Activated CD4-positive, alpha-beta T cell treated with anti-CD3 and anti-CD28 coated beads for 36 hours (primary cell): ENCODE measurements around the gene ARHGEF16. TPM values are rescaled to one million over a fixed set of nuclear protein-coding genes. Genes with fewer than 3 reads are reported as not detected.
A peak's percentile ranks its signal among the peaks of the same experiment; 100 is the strongest.

Source experiments
- ATAC-seq: fragments of 200-7000 bp; cut with Tn5 transposase; one replicate; pipeline ENCODE4 v1.10.0; 2021; ENCODE audit warnings: mild to moderate bottlenecking, moderate library complexity
- CTCF ChIA-PET: fragments of 350-600 bp; sonication (Branson Sonifier 250); formaldehyde crosslinking; loops from one replicate; lab custom pipeline; 2021; ENCODE audit warnings: antibody characterized with exemption; lab: Charles Lee
- POLR2A ChIA-PET: fragments of 350-600 bp; sonication (Branson Sonifier 250); formaldehyde crosslinking; loops from one replicate; lab custom pipeline; 2021; ENCODE audit warnings: antibody characterized with exemption, inconsistent platforms; lab: Charles Lee
- DNase-seq: peaks from one replicate; pipeline ENCODE4 v3.0.0-alpha.2; 2020
- H3K27ac Mint-ChIP-seq: one replicate; pipeline ENCODE4 v1.8.0; 2021; ENCODE audit warnings: mixed read lengths
- H3K27me3 Mint-ChIP-seq: one replicate; pipeline ENCODE4 v1.8.0; 2021; ENCODE audit warnings: mixed read lengths
- H3K36me3 Mint-ChIP-seq: one replicate; pipeline ENCODE4 v1.8.0; 2021; ENCODE audit warnings: low read depth, mixed read lengths
- H3K4me1 Mint-ChIP-seq: one replicate; pipeline ENCODE4 v1.8.0; 2021; ENCODE audit warnings: mixed read lengths
- H3K4me3 Mint-ChIP-seq: one replicate; pipeline ENCODE4 v1.8.0; 2021; ENCODE audit warnings: mild to moderate bottlenecking, moderate library complexity, mixed read lengths
- H3K9me3 Mint-ChIP-seq: one replicate; pipeline ENCODE4 v1.8.0; 2021; ENCODE audit warnings: low read depth, mixed read lengths
- intact Hi-C, 2 experiments: fragments of 100-400 bp; cut with DNase I in 1 of 2; cut with micrococcal nuclease in 1 of 2; formaldehyde crosslinking; loops; one replicate each; pipeline versions ENCODE4 v1.14.2 to v1.15.1; 2022 to 2024; cut with DNase I, micrococcal nuclease
- total RNA-seq, 2 experiments: library from RNA; stranded (reverse); gene quantifications; one replicate each; pipeline ENCODE4 v1.2.3, GENCODE V29; 2021

The ARHGEF16 gene
- total RNA-seq, 2 experiments from 2014 or later: not detected

- Mint-ChIP-seq H3K36me3 (no peaks in the 10 kb centered on the region), H3K27me3 (no peaks in the 10 kb centered on the region), H3K4me1 (no peaks in the 10 kb centered on the region), H3K27ac (no peak overlapping the region), H3K4me3 (no peak overlapping the region), H3K9me3 (no peaks in the 10 kb centered on the region)
- ChIA-PET CTCF (no interaction called here), POLR2A (no interaction called here)
- ATAC-seq (no peak), DNase-seq (no peak)
- intact Hi-C loops: no loop called here
Observed at GRCh38 chr1:3474016-3474415, 19.6 kb downstream of the ARHGEF16 start.

DNA sequence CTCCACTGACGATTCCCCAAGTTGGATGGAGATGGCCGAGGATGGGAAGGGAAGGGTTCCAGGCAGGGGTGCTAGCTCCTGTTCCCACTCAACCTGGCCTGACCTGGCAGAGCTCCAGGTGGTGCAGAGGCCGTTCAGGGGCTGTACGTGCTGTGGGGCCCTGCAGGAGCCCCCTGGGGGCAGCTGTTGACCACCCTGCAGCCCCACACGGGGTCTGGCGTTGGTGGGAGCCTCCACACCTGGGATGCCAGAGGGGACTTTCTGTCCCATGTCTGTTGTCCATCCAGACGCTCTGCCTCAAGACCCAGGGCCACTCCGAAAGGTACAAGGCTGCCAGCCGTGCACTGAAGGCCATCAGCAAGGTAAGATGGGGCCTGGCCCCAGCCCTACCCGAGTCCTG, 20.0 kb downstream of the ARHGEF16 start:
- no peaks in the 10 kb centered on the region for H3K27me3 Mint-ChIP-seq
- no peaks in the 10 kb centered on the region for H3K4me1 Mint-ChIP-seq
- no peak for ATAC-seq
- intact Hi-C loops: no loop called here
- H3K4me3 Mint-ChIP-seq: no peak overlapping the region
- H3K36me3 Mint-ChIP-seq: no peaks in the 10 kb centered on the region
- no peak for DNase-seq
- H3K27ac Mint-ChIP-seq: no peak overlapping the region
- POLR2A ChIA-PET: no interaction called here
- H3K9me3 Mint-ChIP-seq: no peaks in the 10 kb centered on the region
- CTCF ChIA-PET: no interaction called here

DNA sequence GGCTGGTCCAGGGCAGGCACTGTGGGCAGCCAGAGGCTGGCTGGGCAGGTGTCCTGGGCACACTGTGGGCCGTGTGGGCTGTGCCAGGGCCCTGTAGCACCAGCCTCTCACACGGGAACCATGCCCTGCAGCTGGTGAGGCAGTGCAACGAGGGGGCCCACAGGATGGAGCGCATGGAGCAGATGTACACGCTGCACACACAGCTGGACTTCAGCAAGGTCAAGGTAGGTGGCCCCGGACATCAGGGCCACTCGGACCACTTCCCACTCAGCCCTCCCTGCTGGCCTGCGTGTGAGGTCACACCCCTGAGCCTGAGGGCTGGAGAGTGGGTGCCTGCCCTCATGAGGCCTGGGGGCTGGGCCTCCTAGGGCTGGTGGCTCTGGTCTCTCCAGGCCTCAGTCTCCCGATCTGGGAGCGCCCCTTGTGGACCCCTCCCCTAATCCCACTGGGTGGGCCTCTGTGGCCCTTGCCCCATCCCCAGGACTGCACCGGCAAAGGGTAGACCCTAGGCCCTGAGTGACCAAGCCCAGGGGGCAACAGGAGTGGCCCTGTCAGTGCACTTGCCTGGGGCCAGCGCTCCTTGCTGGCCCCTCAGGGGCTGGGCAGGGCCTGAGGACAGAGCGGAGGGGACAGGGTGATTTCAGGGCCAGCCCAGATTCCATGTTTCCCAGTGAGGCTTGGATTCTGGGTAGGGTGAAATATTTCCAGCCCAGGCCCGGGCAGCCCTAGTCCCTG, 21.5 kb downstream of the ARHGEF16 start:
- ChIA-PET POLR2A (no interaction called here), CTCF (no interaction called here)
- ATAC-seq (no peak), DNase-seq (no peak)
- H3K9me3 Mint-ChIP-seq: no peaks in the 10 kb centered on the region
- H3K4me1 Mint-ChIP-seq: no peaks in the 10 kb centered on the region
- H3K27me3 Mint-ChIP-seq: no peaks in the 10 kb centered on the region
- no peak overlapping the region for H3K27ac Mint-ChIP-seq
- intact Hi-C loops: no loop called here
- no peaks in the 10 kb centered on the region for H3K36me3 Mint-ChIP-seq
- no peak overlapping the region for H3K4me3 Mint-ChIP-seq

- intact Hi-C loops: no loop called here
- no peaks in the 10 kb centered on the region for H3K9me3 Mint-ChIP-seq
- H3K27me3 Mint-ChIP-seq: no peaks in the 10 kb centered on the region
- ChIA-PET CTCF (no interaction called here), POLR2A (no interaction called here)
- H3K4me3 Mint-ChIP-seq: no peak overlapping the region
- no peaks in the 10 kb centered on the region for H3K4me1 Mint-ChIP-seq
- ATAC-seq: no peak
- no peaks in the 10 kb centered on the region for H3K36me3 Mint-ChIP-seq
- DNase-seq: no peak
- no peak overlapping the region for H3K27ac Mint-ChIP-seq
Observed at GRCh38 chr1:3476666-3477065, 22.2 kb downstream of the ARHGEF16 start.

- ChIA-PET CTCF (no interaction called here), POLR2A (no interaction called here)
- no peaks in the 10 kb centered on the region for H3K4me1 Mint-ChIP-seq
- H3K4me3 Mint-ChIP-seq: no peak overlapping the region
- H3K9me3 Mint-ChIP-seq: no peaks in the 10 kb centered on the region
- H3K36me3 Mint-ChIP-seq: no peaks in the 10 kb centered on the region
- intact Hi-C loops: no loop called here
- H3K27me3 Mint-ChIP-seq: no peaks in the 10 kb centered on the region
- DNase-seq: no peak
- no peak overlapping the region for H3K27ac Mint-ChIP-seq
- peak; percentile 30 for ATAC-seq
Observed at GRCh38 chr1:3477241-3477995, 23.0 kb downstream of the ARHGEF16 start.

DNA sequence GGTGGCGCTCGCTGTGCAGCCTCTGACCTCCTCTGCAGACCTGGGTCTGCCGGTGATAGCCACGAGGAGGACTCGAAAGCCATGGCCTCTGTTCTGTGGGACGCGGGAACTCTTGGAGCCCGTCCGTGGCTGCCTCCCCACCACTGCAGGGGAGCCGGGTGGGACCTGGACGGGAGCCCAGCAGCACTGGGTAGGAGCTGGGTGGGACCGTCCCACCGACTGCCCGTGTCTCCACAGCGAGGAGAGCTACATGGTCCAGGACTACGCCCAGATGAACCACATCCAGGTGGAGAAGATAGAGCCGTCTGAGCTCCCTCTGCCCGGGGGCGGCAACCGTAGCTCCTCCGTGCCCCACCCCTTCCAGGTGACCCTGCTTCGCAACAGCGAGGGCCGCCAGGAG, 23.7 kb downstream of the ARHGEF16 start:
- Mint-ChIP-seq H3K4me3 (no peak overlapping the region), H3K27ac (no peak overlapping the region), H3K27me3 (no peaks in the 10 kb centered on the region), H3K9me3 (no peaks in the 10 kb centered on the region), H3K36me3 (no peaks in the 10 kb centered on the region), H3K4me1 (no peaks in the 10 kb centered on the region)
- POLR2A ChIA-PET: no interaction called here
- intact Hi-C loops: no loop called here
- CTCF ChIA-PET: interaction anchor here (0.8 to 1.5 kb wide), 2 partner anchors 25 to 35 kb away, joined by 4 to 5 read pairs; no protein-coding TSS in a partner anchor
- DNase-seq (no peak), ATAC-seq (no peak)

DNA sequence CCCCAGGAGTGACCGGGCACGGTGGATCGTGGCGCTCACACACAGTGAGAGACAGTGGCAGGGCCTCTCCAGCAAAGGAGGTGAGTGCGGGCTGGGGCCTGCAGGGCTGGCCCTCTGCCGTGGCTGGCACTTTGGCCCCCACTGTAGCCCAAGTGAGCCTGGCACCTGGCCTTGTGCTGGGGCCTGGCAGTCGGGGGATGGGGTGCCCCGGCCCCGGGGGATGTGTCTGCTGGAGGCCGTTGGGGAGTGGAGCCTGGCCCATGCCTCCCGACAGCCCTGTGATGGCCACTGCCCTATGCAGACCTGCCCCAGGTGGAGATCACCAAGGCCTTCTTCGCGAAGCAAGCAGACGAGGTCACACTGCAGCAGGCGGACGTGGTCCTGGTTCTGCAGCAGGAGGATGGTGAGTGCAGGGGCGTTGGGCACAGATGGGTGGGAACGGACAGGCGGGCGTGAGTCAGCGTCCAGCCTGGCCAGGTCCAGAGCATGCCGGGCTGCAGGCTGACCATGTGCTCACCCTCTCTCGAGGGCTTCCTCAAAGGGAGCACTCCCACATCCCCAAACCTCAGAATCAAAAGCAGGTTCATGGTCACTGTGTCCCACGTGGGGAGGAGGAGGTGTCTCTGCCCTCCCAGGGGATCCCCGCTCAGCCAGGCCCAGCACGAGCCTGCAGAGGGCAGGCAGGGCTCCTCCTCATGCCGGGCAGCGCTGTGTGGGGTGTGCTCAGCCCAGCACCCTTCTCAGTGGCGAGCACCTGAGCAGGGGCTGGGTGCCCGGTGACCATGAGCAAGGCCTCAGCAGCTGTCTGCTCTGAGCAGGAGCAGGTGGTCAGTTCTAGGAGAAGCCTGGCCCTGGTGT, 25.3 kb downstream of the ARHGEF16 start:
- DNase-seq (no peak), ATAC-seq (no peak)
- no peaks in the 10 kb centered on the region for H3K36me3 Mint-ChIP-seq
- no peaks in the 10 kb centered on the region for H3K4me1 Mint-ChIP-seq
- H3K27me3 Mint-ChIP-seq: no peaks in the 10 kb centered on the region
- POLR2A ChIA-PET: no interaction called here
- H3K4me3 Mint-ChIP-seq: no peak overlapping the region
- H3K27ac Mint-ChIP-seq: no peak overlapping the region
- CTCF ChIA-PET: no interaction called here
- no peaks in the 10 kb centered on the region for H3K9me3 Mint-ChIP-seq
- intact Hi-C loops: no loop called here

GRCh38 chr1:3480369-3480719, 25.9 kb downstream of the ARHGEF16 start:
- ChIA-PET CTCF (no interaction called here), POLR2A (no interaction called here)
- no peak overlapping the region for H3K27ac Mint-ChIP-seq
- no peak overlapping the region for H3K4me3 Mint-ChIP-seq
- intact Hi-C loops: no loop called here
- H3K4me1 Mint-ChIP-seq: no peaks in the 10 kb centered on the region
- no peaks in the 10 kb centered on the region for H3K9me3 Mint-ChIP-seq
- no peak for ATAC-seq
- no peaks in the 10 kb centered on the region for H3K27me3 Mint-ChIP-seq
- no peak for DNase-seq
- H3K36me3 Mint-ChIP-seq: no peaks in the 10 kb centered on the region

- ChIA-PET POLR2A (no interaction called here), CTCF (interaction anchor here (2.8 kb wide), 1 partner anchor 28 kb away, joined by 9 read pairs; no protein-coding TSS in a partner anchor)
- Mint-ChIP-seq H3K27me3 (no peaks in the 10 kb centered on the region), H3K9me3 (no peaks in the 10 kb centered on the region), H3K36me3 (no peaks in the 10 kb centered on the region), H3K27ac (no peak overlapping the region), H3K4me1 (no peaks in the 10 kb centered on the region), H3K4me3 (no peak overlapping the region)
- no peak for ATAC-seq
- DNase-seq: no peak
- intact Hi-C loops: no loop called here
Observed at GRCh38 chr1:3481046-3481445, 26.6 kb downstream of the ARHGEF16 start.

GRCh38 chr1:3481836-3482375, 27.4 kb downstream of the ARHGEF16 start:
- no peaks in the 10 kb centered on the region for H3K4me1 Mint-ChIP-seq
- no peaks in the 10 kb centered on the region for H3K9me3 Mint-ChIP-seq
- ChIA-PET POLR2A (no interaction called here), CTCF (interaction anchor here (0.6 to 2.8 kb wide), 2 partner anchors 29 to 563 kb away, joined by 4 to 9 read pairs; no protein-coding TSS in a partner anchor)
- H3K27ac Mint-ChIP-seq: no peak overlapping the region
- intact Hi-C loops: no loop called here
- no peak for ATAC-seq
- H3K27me3 Mint-ChIP-seq: no peaks in the 10 kb centered on the region
- DNase-seq: no peak
- no peak overlapping the region for H3K4me3 Mint-ChIP-seq
- H3K36me3 Mint-ChIP-seq: no peaks in the 10 kb centered on the region

- intact Hi-C loops: no loop called here
- Mint-ChIP-seq H3K4me1 (no peaks in the 10 kb centered on the region), H3K27ac (no peak overlapping the region), H3K9me3 (peaks cover 2% of the 10 kb centered on the region), H3K27me3 (no peaks in the 10 kb centered on the region), H3K4me3 (no peak overlapping the region), H3K36me3 (no peaks in the 10 kb centered on the region)
- POLR2A ChIA-PET: no interaction called here
- ATAC-seq (peak; percentile 53), DNase-seq (peak; percentile 35)
- CTCF ChIA-PET: interaction anchor here (2.8 kb wide), 1 partner anchor 29 kb away, joined by 9 read pairs; no protein-coding TSS in a partner anchor
Observed at GRCh38 chr1:3482378-3482849, 27.9 kb downstream of the ARHGEF16 start.
